GM12892 (cell line): ENCODE measurements around the gene MEIOSIN.
"Not testable (repeated sequence)": the region's sequence is repeated elsewhere in the genome, so short reads cannot be mapped to it uniquely, and the experiment has no call there.

Experiments used
- DNase-seq: peaks from one replicate; pipeline ENCODE4 v3.0.0; 2011; ENCODE audit not compliant: insufficient read length
- FAIRE-seq: peaks from 2 replicates; lab custom pipeline; 2011; peaks lifted over from hg19 to GRCh38; lab: Jason Lieb, UNC
- POLR2A ChIP-seq: IDR thresholded peaks from 2 replicates; pipeline ENCODE4 v1.6.1; 2011; ENCODE audit warnings: low read depth, low read length, control low read depth
- POLR2AphosphoS5 ChIP-seq: IDR thresholded peaks from 2 replicates; pipeline ENCODE4 v1.6.1; 2011; ENCODE audit warnings: low read depth, low read length, control low read depth
- TAF1 ChIP-seq: IDR thresholded peaks from 2 replicates; pipeline ENCODE4 v1.6.1; 2011; ENCODE audit warnings: low read depth, mild to moderate bottlenecking, control low read depth, low read length, borderline replicate concordance

MEIOSIN gene

GRCh38 chr19:45710356-45711130 lies 22.7 kb upstream of the MEIOSIN start:
- no peak for DNase-seq
- TF ChIP-seq POLR2A (no peak), POLR2AphosphoS5 (no peak), TAF1 (no peak)
- FAIRE-seq: peak; percentile 40

- TF ChIP-seq POLR2AphosphoS5: peak; percentile 40; the same call in 1 of the 2 replicates
- no peak for TF ChIP-seq POLR2A
- FAIRE-seq (no peak), DNase-seq (no peak)
These were observed 21.2 kb upstream of the MEIOSIN start for GRCh38 chr19:45711851-45712698.

- no peak for TF ChIP-seq POLR2A
- FAIRE-seq (no peak), DNase-seq (no peak)
These were observed 20.6 kb upstream of the MEIOSIN start for GRCh38 chr19:45712699-45713067.

DNA sequence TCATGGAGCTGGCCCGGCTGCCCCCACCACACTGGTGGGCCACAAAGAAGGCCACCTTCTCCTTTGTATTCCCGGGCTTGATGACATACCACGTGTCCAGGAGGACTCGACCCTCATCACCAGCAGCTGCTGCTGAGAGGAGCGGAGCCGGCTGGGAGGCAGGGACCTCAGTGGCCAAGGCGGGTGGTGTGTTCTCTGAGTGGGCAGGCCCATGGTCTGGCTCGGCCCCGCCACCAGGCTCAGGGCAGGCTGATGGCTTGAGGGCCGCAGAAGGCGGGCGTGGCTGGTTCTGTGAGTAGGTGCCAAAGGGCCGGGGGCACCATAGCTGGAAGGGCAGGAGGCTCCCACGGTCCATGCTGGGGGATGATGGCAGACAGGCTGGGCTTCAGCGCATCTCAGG lies 20.1 kb upstream of the MEIOSIN start:
- DNase-seq: no peak
- no peak for FAIRE-seq
- TF ChIP-seq TAF1: no peak
- no peak for TF ChIP-seq POLR2AphosphoS5
- TF ChIP-seq POLR2A: no peak

DNA sequence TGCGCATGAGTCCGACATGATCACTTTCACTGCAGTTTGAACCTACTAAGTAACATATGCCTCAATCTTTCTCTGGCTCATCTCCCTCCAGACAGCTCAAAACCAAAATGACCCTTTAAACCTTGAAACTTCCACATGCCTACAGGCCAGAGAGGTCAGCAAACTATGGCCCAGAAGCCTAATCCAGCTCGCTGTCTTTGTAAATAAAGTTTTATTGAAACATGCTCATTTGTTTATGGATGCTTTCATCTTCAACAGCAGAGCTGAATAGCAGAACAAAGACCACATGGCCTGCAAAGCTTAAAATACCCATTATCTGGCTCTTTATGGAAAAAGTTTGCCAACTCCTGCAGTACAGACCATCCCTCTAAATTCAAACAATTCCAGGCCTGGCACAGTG lies 18.1 kb upstream of the MEIOSIN start:
- TF ChIP-seq POLR2A (no peak), POLR2AphosphoS5 (no peak), TAF1 (no peak)
- no peak for DNase-seq
- FAIRE-seq: no peak

GRCh38 chr19:45716359-45717130 lies 16.7 kb upstream of the MEIOSIN start:
- TF ChIP-seq POLR2A (no peak), POLR2AphosphoS5 (no peak), TAF1 (no peak)
- FAIRE-seq (peak; percentile 87), DNase-seq (no peak)

GRCh38 chr19:45717131-45717982 lies 15.9 kb upstream of the MEIOSIN start:
- peak; percentile 99 for FAIRE-seq

DNA sequence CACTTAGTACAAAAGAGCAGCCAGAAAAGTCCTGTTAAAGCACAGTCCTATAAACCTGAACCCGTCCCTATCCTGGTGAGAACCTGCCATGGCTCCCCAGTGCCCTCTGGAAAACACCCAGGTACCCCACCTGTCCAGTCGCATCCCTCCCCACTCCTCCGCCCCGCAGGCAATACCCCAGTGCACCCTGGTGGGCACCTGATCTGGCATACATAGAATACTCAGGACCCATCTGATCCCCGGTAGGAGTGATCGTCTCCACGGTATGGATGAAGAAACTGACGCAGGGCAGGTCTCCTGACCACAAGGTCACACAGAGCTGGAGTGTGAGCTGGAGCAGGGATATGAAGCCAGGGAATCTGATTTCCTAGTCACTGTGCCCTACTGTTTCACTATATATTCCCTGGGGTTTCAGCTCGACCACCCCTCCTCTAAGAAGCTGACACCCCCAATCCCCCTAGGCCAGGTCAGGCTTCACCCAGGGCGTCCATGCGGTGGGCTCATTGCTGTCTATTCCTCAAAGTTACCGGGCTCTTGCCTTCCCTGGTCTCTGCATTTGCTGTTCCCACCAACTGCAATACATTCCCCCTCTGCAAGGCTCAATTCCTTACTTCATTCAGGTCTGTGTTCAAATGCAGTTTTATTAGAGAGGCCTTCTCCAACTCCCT lies 15.1 kb upstream of the MEIOSIN start:
- FAIRE-seq (peak; percentile 51), DNase-seq (no peak)
- peak; percentile 62 for TF ChIP-seq POLR2A
- TF ChIP-seq POLR2AphosphoS5: no peak
- TF ChIP-seq TAF1: no peak

More at GRCh38 chr19:45717131-45717982, 15.9 kb upstream of the MEIOSIN start:
- DNase-seq: peak; percentile 98
- peak; percentile 59; the same call in 1 of the 2 replicates for TF ChIP-seq POLR2A
- no peak; the same call in 1 of the 2 replicates for TF ChIP-seq TAF1
- peak; percentile 72 for TF ChIP-seq POLR2AphosphoS5

DNA sequence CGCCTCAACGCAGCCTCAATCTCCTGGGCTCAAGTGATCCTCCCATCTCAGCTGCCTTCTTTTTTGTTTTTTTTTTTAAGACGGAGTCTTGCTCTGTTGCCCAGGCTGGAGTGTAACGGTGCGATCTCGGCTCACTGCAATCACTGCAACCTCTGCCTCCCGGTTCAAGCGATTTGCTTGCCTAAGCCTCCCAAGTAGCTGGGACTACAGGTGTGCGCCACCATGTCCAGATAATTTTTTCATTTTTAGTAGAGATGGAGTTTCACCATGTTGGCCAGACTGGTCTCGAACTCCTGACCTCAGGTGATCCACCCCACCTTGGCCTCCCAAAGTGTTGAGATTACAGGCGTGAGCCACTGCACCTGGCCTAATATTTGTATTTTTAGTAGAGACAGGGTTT lies 13.2 kb upstream of the MEIOSIN start:
- not testable (repeated sequence) for DNase-seq, FAIRE-seq

DNA sequence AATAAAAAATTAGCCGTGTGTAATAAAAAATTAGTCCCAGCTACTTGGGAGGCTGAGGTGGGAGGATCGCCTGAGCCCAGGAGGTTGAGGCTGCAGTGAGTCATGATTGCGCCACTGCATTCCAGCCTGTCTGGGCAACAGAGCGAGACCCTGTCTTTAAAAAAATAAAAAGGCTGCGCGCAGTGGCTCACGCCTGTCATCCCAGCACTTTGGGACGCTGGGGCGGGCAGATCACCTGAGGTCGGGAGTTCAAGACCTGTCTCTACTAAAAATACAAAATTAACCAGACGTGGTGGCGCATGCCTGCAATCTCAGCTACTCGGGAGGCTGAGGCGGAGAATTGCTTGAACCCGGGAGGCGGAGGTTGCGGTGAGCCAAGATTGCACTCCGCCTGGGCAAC lies 4.6 kb upstream of the MEIOSIN start:
- DNase-seq, FAIRE-seq: not testable (repeated sequence)
